ENCODE measurements around the gene CDK17.
"Not testable (repeated sequence)": the region's sequence is repeated elsewhere in the genome, so short reads cannot be mapped to it uniquely, and the experiment has no call there.

Gene CDK17

GRCh38 chr12:96352161-96352835, 47.9 kb downstream of the CDK17 start:
- no peak for DNase-seq

DNA sequence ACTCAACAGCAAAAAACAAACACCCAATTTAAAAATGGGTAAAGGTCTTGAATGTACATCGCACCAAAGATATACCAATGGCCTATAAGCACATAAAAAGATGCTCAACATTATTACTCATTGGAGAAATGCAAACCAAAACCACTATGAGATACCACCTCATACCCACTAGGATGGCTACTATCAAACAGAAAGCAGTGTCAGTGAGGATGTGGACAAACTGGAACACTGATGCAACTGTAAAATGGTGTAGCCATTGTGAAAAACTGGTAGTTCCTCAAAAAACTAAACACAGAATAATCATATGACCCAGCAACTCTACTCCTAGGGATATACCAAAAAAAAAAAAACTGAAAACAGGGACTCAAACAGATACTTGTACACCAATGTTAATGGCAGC, 49.3 kb downstream of the CDK17 start:
- DNase-seq, result no peak

DNA sequence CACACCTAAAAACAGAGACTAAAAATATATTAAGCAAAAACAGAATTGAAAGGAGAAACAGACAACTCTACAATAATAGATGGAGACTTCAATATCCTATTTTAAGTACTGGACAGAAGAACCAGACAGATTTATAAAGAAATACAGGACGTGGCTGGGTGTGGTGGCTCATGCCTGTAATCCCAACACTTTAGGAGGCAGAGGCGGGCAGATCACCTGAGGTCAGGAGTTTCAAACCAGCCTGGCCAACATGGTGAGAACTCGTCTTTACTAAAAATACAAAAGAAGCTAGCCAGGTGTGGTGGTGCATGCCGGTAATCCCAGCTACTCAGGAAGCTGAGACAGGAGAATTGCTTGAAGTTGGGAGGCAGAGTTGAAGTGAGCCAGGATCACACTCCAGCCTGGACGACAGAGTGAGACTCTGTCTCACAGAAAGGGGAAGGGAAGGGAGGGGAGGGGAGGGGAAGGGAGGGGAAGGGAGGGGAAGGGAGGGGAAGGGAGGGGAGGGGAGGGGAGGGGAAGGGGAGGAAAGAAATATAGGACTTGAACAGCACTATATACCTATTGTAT, 53.0 kb downstream of the CDK17 start:
- DNase-seq, result no peak

DNA sequence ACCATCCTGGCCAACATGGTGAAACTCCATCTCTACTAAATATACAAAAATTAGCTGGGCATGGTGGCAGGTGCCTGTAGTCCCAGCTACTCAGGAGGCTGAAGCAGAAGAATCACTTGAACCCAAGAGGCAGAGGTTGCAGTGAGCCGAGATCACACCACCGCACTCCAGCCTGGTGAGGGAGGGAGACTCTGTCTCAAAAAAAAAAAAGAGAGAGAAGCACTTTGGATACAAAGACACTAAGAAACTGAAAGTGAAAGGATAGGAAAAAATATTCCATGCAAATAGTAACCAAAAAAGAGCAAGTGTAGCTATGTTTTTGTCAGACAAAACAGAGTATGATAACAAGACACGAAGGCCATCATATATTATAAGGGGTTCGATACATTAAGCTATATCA, 53.5 kb downstream of the CDK17 start:
- DNase-seq, result not testable (repeated sequence)

DNA sequence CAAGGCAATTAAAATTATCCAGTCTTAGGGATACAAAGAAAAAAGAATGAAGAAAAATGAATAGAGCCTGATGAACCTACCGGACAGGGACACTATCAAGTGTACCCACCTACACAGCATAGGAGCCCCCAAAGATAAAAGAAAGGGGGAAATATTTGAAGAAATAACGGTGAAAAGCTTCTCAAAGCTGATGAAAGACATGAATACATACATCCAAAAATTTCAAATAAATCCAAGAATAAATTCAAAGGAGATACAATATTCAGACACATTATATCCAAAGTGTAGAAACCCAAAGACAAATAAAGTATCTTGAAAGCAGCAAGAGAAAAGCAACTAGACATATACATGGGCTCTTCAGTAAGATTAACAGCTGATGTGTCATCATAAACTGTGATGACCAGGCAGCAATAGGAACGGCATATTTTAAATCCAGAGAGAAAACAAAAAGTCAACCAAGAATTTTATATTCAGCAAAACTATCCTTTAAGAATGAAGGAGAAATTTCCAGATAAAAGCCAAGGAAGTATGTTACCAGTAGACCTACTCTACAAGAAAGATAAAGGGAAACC, 56.0 kb downstream of the CDK17 start:
- no peak for DNase-seq

DNA sequence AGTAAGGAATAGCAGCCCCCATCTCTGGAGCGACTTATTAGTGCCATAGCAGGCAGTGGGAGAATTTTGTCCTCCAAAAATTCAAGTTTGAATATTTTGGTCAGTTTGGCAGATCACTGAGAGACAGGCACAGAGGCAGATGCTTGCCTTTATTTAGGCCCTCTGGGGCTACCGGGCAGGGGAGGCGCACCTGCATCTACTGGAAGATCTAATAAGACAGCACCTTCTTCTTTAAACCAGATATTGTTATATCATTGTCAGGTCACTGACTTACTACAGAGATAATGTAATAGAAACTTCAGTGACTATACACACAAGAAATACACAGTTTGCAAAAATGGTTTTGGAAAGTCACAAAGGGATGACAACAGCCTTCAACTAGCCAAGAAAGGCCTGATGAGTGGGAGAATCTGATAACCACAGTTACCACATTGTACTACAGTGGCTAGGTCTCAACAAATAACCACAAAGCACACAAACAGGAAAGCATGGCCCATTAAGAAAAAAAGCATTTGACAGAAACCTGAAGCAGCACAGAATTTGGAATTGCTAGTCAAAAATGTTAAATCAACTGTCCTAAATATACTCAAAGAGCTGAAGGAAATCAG, 56.8 kb downstream of the CDK17 start:
- DNase-seq, result no peak

GRCh38 chr12:96339666-96340065, 60.6 kb downstream of the CDK17 start:
- not testable (repeated sequence) for DNase-seq

DNA sequence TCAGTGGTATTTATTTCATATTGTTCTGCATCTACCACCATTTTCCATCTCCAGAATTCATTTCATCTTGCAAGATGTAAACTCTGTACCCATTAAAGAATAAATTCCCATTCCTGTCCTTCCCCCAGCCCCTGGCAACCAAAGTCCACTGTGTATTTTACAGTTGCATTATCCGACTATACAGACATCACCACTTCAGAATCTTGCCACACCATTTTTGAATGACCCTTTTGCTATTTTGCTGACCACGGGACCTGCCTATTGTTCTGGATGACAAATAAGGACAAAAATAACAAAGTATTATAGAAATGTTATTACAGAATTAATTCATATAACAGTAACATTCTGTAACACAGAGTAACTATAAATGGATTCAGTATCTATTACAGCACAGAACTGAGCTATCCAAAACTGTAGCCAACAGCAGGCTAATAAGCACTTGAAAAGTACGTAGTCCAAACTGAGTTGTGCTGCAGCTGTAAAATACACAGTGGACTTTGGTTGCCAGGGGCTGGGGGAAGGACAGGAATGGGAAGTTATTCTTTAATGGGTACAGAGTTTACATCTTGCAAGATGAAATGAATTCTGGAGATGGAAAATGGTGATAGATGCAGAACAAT, 61.3 kb downstream of the CDK17 start:
- no peak for DNase-seq

DNA sequence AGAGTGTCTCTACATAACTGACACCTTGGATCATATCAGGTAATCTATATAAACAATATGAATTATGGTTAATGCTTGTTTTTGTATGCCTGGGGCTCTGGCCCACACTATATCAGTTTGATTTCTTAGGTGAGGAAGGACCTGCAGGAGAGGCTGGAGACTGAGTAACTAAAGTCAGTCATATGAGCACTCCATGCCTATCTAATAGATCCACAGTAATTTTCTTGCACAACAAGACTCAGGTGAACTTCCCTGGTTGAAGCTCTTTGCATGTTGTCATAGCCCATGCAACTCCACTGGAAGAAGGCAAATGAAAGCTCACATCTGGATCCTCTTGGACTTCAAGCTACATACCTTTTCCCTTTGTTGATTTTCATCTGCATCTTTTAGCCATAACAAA, 62.3 kb downstream of the CDK17 start:
- no peak for DNase-seq

DNA sequence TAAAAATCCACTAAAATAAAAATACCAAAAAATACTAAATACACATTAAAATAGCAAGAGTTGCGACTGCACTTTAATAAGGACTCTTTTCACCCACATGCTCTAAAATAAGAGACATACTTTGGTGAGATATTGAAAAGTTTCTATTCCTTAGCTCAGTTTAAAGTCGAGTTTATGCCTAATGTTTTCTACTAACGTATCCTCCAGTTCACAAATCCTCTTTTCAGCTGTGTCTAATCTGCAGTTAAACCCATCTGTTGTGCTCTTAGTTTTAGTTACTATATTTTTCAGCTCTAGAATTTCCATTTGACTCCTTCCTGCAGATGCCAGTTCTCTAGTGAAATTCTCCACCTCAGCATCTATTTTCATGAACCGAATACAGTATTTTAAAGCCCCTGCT, 63.8 kb downstream of the CDK17 start:
- no peak for DNase-seq

DNA sequence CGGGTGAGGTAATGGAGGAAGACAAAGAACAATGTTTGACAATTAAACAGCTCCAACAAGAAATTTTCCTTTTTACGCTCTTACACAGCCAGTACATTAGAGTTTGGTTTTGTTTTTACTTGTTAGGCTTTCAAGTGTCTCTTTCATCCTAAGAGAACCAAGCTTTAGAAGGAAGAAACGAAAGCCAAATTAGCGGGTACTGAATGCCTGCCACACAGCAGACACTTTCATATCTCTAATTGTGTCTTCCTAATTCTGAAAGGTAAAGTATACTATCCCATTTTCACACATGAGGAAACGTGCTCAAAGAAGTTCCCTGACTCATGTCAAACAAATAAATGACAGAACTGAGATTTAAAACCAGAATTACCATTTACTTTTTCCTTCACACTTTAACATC, 65.0 kb downstream of the CDK17 start:
- no peak for DNase-seq

DNA sequence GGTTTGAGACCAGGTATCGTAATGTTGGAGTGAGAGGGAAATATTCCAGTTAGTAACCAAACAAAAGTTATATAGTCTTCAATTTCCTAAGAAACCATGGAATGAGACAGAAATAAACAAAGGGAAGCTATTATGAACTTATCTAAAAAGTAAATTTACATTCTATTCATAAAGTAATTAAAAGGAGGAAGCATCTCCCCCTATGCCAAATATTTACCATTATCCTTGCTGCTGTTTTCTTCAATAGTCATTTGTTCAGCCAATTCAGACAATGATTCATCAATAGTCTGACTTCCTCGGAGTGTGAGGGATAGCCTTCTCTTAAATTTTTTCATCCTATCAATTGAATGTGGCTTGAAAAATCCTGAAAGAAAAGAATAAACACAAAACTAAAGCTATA, 65.7 kb downstream of the CDK17 start:
- no peak for DNase-seq

- DNase-seq, result no peak
Observed at GRCh38 chr12:96329545-96329944, 70.7 kb downstream of the CDK17 start.

- no peak for DNase-seq
Observed at GRCh38 chr12:96329018-96329417, 71.2 kb downstream of the CDK17 start.

GRCh38 chr12:96327889-96328288, 72.3 kb downstream of the CDK17 start:
- DNase-seq, result no peak

- no peak for DNase-seq
Observed at GRCh38 chr12:96327346-96327745, 72.9 kb downstream of the CDK17 start.

DNA sequence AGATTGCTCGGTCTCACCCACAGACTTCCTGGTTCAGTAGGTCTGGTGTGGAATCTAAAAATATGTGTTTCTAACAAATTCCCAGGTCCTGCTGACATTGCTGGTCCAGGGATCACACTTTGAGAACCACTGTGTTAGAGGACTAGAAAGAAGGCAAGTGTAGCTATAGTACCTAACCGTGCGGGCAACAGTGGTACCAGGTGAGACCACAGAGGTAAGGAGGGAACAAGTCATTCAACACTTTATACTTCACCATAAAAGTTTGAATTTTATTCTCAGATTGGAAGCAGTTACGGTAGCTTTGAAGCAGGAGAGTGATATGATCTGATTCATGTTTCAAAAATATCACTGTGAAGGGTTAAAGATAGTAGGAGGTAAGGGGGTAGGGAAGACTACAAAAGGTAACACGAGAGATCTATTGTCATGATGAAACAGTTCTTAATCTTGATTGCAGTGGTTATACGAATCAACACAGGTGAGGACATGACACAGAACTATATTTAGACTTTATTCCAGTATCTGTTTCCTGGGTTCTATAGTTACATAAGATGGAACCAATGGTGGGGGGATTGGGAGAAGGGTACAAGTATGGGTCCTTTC, 73.5 kb downstream of the CDK17 start:
- no peak for DNase-seq

DNA sequence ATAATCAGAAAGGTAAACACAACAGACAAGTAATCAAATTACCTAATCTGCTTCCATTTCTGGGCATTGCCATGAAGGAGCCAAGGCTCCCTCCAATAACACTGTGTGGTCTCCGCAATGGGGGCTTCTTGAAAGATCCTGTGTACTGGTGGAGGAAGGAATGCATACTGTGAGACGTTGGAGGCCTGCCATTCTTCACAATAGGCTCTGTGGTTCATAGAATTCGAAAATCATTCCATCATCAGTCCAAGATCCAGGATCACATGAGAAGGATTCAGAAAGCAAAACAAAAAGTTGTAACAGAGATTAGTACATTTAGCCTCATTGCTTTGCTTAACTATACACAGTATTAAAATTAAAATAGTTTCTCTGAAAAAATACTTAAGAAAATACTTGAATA, 76.3 kb downstream of the CDK17 start:
- DNase-seq, result no peak

- no peak for DNase-seq
Observed at GRCh38 chr12:96322720-96323119, 77.5 kb downstream of the CDK17 start.

GRCh38 chr12:96321941-96322340, 78.3 kb downstream of the CDK17 start:
- no peak for DNase-seq

DNA sequence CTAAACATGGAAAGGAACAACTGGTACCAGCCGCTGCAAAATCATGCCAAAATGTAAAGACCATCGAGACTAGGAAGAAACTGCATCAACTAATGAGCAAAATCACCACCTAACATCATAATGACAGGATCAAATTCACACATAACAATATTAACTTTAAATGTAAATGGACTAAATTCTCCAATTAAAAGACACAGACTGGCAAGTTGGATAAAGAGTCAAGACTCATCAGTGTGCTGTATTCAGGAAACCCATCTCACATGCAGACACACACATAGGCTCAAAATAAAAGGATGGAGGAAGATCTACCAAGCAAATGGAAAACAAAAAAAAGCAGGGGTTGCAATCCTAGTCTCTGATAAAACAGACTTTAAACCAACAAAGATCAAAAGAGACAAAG, 82.4 kb downstream of the CDK17 start:
- DNase-seq, result not testable (repeated sequence)

DNA sequence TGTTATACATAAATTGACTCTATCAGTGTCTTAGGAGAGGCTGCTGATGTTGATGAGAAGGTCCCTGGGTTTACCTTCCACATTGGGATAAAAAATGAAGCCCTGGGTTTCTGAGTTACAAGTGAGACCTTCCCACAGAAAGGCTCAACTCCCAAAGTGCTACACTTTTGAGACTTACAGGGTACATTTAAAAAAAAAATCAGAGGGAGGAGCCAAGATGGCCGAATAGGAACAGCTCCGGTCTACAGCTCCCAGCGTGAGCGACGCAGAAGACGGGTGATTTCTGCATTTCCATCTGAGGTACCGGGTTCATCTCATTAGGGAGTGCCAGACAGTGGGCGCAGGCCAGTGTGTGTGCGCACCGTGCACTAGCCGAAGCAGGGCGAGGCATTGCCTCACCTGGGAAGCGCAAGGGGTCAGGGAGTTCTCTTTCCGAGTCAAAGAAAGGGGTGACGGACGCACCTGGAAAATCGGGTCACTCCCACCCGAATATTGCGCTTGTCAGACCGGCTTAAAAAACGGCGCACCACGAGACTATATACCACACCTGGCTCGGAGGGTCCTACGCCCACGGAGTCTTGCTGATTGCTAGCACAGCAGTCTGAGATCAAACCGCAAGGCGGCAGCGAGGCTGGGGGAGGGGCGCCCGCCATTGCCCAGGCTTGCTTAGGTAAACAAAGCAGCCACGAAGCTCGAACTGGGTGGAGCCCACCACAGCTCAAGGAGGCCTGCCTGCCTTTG, 84.3 kb downstream of the CDK17 start:
- not testable (repeated sequence) for DNase-seq

- DNase-seq, result no peak
Observed at GRCh38 chr12:96314723-96315122, 85.5 kb downstream of the CDK17 start.
